Retinal pigment epithelial cell (primary cell): Measurements from ENCODE around the gene GMPPB.
"Not testable (repeated sequence)": the region's sequence is repeated elsewhere in the genome, so short reads cannot be mapped to it uniquely, and the experiment has no call there.

Source experiments
- DNase-seq: peaks from one replicate; pipeline ENCODE4 v3.0.0-alpha.2; 2010; ENCODE audit warnings: low read depth
- H3K4me3 ChIP-seq: 2 replicates; pipeline ENCODE4 v1.5.1; 2011; ENCODE audit warnings: mild to moderate bottlenecking, low read length, control low read depth, moderate library complexity
- CTCF ChIP-seq: conservative IDR thresholded peaks from 2 replicates; pipeline ENCODE4 v1.5.1; 2011; ENCODE audit warnings: low read depth, low read length, control low read depth, inconsistent platforms

GMPPB gene

GRCh38 chr3:49701388-49702077 lies 22.2 kb downstream of the GMPPB start:
- no peak for DNase-seq
- no peak overlapping the region for H3K4me3 ChIP-seq
- peak; percentile 66 for TF ChIP-seq CTCF

DNA sequence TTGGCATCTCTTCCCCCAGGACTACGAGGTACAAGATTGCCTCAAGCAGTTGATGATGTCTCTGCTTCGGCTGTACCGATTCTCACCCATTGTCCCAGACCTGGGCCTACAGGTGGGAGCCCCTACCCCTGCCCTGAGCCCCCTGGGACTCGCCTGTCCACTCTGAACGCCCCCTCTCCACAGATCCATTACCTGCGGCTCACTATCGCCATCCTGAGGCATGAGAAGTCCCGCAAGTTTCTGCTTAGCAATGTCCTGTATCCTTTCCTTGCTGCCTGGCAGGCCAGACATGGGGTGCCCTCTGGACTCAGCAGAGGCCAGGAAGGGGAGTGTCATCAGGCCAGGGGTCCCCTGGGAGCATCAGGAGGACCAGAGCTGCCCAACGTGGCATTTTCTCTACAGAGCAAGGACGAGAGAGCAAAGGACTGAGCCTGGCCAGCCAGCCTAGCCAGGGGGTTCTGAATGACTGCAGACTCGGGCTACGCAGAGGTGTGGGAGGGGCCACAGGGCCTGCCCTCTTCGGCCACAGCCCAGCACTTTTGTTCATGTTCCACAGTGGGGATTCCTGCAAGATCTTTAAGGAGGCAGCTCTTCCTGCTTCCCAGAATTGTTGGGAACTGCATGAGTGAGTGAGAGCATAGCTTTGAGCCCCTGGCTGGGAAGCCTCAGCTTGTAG lies 23.2 kb downstream of the GMPPB start:
- DNase-seq, result no peak
- peak; percentile 17 for TF ChIP-seq CTCF
- H3K4me3 ChIP-seq, result no peak overlapping the region

GRCh38 chr3:49700014-49700413 lies 23.7 kb downstream of the GMPPB start:
- no peak overlapping the region for H3K4me3 ChIP-seq
- no peak for TF ChIP-seq CTCF
- no peak for DNase-seq

DNA sequence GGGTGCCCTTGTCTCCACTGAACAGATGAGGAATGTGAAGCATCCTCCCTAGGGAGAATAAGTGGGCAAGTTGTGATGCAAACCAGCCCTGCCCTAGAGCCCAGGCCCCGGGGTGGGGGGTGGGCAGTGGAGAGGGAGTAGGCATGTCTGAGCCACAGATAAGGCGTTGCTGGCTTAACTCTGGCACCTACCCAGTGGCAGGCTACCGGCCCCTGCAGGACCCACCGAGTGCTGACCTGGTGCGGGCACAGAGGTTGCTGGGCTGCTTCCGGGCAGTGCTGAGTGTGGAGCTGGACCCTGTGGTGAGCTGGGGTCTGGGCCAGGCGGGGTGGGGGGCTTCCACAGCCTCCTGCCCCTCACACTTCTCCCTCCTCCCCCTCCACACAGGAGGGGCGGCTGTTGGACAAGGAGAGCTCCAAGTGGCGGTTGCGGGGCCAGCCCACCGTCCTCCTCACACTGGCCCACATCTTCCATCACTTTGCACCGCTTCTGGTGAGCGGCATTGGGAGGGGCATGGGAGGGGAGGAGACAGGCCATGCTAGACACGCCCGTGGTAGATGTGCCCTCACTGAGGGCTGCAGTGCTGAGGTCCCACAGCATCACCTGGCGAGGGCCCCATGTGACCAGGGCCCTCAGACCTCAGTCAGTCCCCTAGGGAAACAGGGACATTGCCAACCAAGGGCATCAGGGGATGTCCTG lies 24.3 kb downstream of the GMPPB start:
- no peak overlapping the region for H3K4me3 ChIP-seq
- no peak for DNase-seq
- TF ChIP-seq CTCF, result no peak

GRCh38 chr3:49695350-49696015 lies 28.3 kb downstream of the GMPPB start:
- DNase-seq, H3K4me3 ChIP-seq: not testable (repeated sequence)

DNA sequence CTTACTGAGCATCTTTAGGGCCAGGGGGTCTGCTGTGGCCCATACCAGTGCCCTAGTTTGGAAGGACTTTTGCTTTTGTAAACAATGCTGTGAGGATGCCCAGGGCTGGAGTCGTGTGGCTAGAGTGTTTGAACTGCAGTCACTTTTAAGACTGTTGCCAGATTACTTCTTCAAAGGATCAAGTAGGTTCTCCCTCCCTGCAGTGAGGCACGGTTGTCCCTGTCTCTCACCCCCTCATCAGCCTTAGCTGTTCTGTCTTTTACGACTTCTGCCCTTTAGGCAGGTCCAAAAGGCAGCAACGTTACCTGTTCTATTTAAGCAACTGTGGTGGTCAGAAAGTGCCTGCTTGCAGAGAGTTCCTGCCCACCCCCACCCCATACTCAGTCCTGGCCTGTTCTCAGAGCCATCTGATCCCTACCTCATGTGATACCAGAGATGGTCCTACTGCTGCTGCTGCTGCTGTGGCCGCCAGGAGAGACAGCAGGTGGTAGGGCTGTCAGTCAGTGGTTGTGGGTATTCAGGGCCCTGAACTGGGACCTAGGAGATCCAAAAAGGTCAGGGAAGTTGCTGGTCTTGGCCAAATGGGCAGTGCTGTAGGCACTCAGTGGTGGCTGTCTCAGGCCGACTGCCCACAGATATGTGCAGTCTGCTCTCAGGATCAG lies 29.2 kb downstream of the GMPPB start:
- not testable (repeated sequence) for H3K4me3 ChIP-seq, DNase-seq

- DNase-seq, H3K4me3 ChIP-seq: not testable (repeated sequence)
These were observed 32.3 kb downstream of the GMPPB start for GRCh38 chr3:49691481-49691880.

- not testable (repeated sequence) for DNase-seq, H3K4me3 ChIP-seq
These were observed 32.9 kb downstream of the GMPPB start for GRCh38 chr3:49690856-49691255.

DNA sequence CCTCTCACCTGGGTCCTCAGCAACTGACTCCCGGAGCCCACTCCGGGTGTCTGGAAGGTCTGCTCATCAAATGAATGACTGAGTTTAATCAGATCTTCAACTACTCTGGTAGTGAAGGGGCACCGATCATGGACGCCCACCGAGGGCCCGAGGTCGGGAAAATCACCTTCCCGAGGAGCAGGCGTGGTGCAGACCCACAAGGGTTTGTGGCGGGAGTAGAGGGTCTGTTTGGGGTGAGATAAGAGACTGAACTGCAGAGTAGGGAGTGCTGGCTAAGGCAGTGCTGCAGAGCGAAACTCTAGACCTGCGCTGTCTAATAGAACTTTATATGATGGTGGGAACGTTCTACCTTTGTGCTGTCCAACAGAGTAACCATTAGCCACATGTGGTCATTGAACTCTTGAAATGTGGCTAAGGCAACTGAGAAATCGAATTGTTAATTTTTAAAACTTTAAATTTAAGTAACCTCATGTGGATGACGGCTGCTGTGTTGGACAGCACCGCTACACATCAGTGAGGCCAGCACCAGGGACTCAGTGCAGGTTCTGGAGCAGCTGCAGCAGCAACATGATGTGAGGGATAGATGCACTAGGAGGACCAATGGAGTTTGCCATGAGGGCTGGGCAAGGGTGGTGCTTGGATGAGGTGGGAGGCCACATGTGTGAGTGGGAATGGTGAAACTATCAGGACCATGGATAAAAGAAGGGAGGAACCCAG lies 33.7 kb downstream of the GMPPB start:
- DNase-seq, result not testable (repeated sequence)
- H3K4me3 ChIP-seq, result peak overlapping the region; percentile 90
